Body of pancreas (tissue), 4 donors: ENCODE results near the gene MFRP. TPM values are rescaled to one million over a fixed set of nuclear protein-coding genes. Genes with fewer than 3 reads are reported as not detected.
A peak's percentile ranks its signal among the peaks of the same experiment; 100 is the strongest.

Source experiments
- ATAC-seq: fragments of 150-250 bp; one replicate; pipeline ENCODE4 v1.9.1; 2016
- DNase-seq, 4 donors: peaks; one replicate each; pipeline ENCODE4 v3.0.0-alpha.2; 2019
- H3K27ac ChIP-seq, 4 donors: fragments of 200-600 bp; sonication (generic); 1 replicate in 3 of 4; 2 replicates in 1 of 4; pipeline versions ENCODE4 v1.5.1 to v1.6.1; 2016 to 2019; ENCODE audit warnings: mild to moderate bottlenecking in 1 of 4, mixed read lengths in 1 of 4, moderate library complexity in 1 of 4
- H3K27me3 ChIP-seq, 2 donors: fragments of 200-600 bp; sonication (generic); one replicate each; pipeline ENCODE4 v1.6.0; 2016; ENCODE audit warnings: mild to moderate bottlenecking in 1 of 2
- H3K36me3 ChIP-seq, 2 donors: fragments of 200-600 bp; sonication (generic); replicated peaks in 1 of 2; 2 replicates each; pipeline ENCODE4 v1.5.1; 2016; ENCODE audit warnings: low read depth in 2 of 2; ENCODE audit not compliant: insufficient read depth in 1 of 2
- H3K4me1 ChIP-seq: fragments of 200-600 bp; sonication (generic); one replicate; pipeline ENCODE4 v1.6.0; 2016
- H3K4me3 ChIP-seq, 2 donors: fragments of 200-600 bp; sonication (generic); 1 replicate in 1 of 2; 2 replicates in 1 of 2; pipeline ENCODE4 v1.5.1; 2016 to 2019
- H3K9me3 ChIP-seq, 3 donors: fragments of 200-600 bp; sonication (generic); 1 replicate in 2 of 3; 2 replicates in 1 of 3; pipeline ENCODE4 v1.5.1; 2016
- POLR2A ChIP-seq, 3 donors: fragments of 450-650 bp; IDR thresholded peaks; one replicate each; pipeline ENCODE4 v1.6.1; 2016; ENCODE audit warnings: antibody characterized with exemption in 3 of 3, mild to moderate bottlenecking in 2 of 3
- WGBS, 2 donors: methylation state at CpG; one replicate each; pipeline ENCODE4 v1.1.5; 2017; 5-methylcytosine and 5-hydroxymethylcytosine counted together
- intact Hi-C: fragments of 100-400 bp; cut with DNase I; formaldehyde crosslinking; loops from one replicate; pipeline ENCODE4 v1.15.1; 2023
- total RNA-seq, 2 donors: library from RNA; depleted of rRNA; stranded (reverse); fragments of >200 nt; gene quantifications; one replicate each; pipeline ENCODE4 v1.1.0, GENCODE V29; 2016
- TF ChIP-seq, protein P1 (sequence below), 7 experiments: fragments of 450-650 bp in 4 of 7; fragments of 200-600 bp in 3 of 7; sonication (generic) in 3 of 7; IDR thresholded peaks; one replicate each; pipeline ENCODE4 v1.5.1; 2016 to 2019; ENCODE audit warnings: antibody characterized with exemption in 7 of 7

Gene MFRP
- total RNA-seq, 2 donors from 2014 or later, result 0.52 TPM; not detected in 1

DNA sequence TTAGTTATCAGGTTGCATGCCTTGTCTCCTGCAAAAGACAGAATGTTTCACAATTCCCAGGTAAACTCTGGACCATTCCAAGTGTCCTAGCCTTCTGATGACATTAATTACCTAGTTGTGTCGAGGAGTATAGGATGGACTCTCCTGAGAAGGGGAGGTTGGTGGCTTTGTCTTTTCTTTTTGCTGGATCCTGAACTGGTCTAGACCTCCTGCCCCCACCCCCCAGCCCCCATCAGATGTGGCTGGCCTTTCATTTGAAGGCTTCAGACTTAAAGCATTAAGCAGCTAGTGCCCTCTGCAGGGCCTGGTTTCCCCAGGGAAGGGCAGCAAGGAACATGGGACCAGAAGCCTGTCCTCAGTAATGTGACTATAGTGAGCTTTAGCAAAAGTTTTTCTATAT, 39.3 kb downstream of the MFRP start:
- 30 to 67% methylated on average over 1 of the region's 1 CpG for WGBS, 2 donors
- Histone ChIP-seq H3K4me1 (no peaks in the 10 kb centered on the region), H3K9me3 (no peaks in the 10 kb centered on the region), H3K36me3 (no peaks in the 10 kb centered on the region), H3K4me3 (no peak overlapping the region), H3K27me3 (no peaks in the 10 kb centered on the region), H3K27ac (no peak overlapping the region)
- TF ChIP-seq, protein P1, sequence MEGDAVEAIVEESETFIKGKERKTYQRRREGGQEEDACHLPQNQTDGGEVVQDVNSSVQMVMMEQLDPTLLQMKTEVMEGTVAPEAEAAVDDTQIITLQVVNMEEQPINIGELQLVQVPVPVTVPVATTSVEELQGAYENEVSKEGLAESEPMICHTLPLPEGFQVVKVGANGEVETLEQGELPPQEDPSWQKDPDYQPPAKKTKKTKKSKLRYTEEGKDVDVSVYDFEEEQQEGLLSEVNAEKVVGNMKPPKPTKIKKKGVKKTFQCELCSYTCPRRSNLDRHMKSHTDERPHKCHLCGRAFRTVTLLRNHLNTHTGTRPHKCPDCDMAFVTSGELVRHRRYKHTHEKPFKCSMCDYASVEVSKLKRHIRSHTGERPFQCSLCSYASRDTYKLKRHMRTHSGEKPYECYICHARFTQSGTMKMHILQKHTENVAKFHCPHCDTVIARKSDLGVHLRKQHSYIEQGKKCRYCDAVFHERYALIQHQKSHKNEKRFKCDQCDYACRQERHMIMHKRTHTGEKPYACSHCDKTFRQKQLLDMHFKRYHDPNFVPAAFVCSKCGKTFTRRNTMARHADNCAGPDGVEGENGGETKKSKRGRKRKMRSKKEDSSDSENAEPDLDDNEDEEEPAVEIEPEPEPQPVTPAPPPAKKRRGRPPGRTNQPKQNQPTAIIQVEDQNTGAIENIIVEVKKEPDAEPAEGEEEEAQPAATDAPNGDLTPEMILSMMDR (IDR thresholded peaks at IDR 0.05), result no peak
- no peak for TF ChIP-seq POLR2A (IDR thresholded peaks at IDR 0.05)
- ATAC-seq (no peak), DNase-seq (no peak)
- intact Hi-C loops, result no loop called here

DNA sequence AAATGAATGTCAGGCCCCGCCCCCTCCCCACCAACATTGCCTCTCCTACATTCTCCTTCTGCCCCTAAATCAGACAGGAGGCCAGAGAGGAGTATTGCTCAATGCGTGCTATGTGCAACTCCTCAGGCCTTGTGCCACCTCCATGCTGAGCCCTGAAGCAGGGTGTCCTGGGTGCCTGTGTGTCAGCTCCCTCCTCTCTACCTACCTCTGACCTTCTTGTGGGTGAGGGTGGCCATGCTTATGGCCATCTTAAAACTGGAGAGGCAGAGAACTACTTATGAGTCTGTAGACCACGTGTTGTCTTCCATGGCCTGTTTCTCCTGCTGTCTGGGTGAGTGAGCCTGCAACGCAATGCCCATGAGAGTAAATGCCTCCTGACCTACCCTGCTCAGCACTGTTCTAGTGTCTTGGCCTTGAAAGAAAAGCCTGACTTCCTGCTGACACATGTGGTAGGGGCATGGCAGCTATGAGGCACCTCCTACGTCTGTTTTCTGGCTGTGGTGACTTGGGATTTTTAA, 40.1 kb downstream of the MFRP start:
- Histone ChIP-seq H3K36me3 (no peaks in the 10 kb centered on the region), H3K4me3 (no peak overlapping the region), H3K27ac (no peak overlapping the region), H3K27me3 (no peaks in the 10 kb centered on the region), H3K4me1 (no peaks in the 10 kb centered on the region), H3K9me3 (no peaks in the 10 kb centered on the region)
- TF ChIP-seq POLR2A (IDR thresholded peaks at IDR 0.05), result no peak
- TF ChIP-seq, protein P1 (IDR thresholded peaks at IDR 0.05), result no peak
- peak in 1 of 4 donors; percentile 13 for DNase-seq
- ATAC-seq, result peak; percentile 40
- intact Hi-C loops, result no loop called here
- WGBS, 2 donors, result 69 to 78% methylated on average over 5 of the region's 5 CpGs

DNA sequence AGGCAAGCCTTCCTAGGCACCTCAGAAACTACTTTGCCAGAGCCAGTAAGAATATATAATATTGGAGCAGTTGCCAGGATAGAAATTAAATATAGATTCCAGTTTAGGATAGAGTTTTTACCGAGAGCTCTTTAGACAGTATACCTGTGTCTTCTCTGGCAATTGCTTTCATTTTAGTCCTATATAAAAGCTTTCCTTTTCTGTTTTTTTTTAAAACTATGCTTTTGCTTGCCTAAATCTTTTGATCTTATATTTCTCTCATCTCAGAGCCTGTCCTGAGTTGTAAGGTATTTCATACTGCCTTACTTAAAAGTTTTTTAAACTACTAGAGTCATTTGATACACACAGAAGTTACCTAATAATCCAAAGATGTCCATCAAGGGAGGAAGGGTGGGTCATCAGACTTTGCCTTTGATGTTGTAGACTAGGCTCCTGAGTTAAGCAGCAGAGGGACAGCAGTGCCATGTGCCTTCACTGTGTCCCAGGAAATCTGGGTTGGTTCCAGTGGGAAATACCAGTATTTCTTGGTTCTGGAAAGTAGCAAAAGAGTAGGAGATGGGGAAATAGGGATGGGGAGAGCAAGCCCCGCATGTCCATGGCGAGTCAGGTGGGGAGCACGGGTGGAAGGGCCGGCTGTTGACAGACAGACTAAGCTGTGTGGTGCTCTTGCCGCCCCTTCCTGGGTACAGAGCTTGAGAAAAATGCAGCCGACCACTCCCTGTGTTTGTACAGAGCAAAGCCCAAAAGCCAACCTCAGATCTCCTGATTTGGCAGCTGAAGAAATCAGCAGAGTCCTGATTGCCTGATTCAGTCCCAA, 40.7 kb downstream of the MFRP start:
- no peak for ATAC-seq
- H3K27ac ChIP-seq, result no peak overlapping the region

GRCh38 chr11:119303227-119303718, 43.2 kb downstream of the MFRP start:
- no peak for ATAC-seq
- intact Hi-C loops, result no loop called here
- peaks cover 0 to 2% of the 10 kb centered on the region in 2 donors for H3K36me3 ChIP-seq
- no peaks in the 10 kb centered on the region for H3K27me3 ChIP-seq
- WGBS, 2 donors, result 88 to 90% methylated on average over 5 of the region's 5 CpGs
- no peaks in the 10 kb centered on the region for H3K9me3 ChIP-seq
- DNase-seq, result no peak
- H3K4me3 ChIP-seq, result no peak overlapping the region
- TF ChIP-seq, protein P1 (IDR thresholded peaks at IDR 0.05), result no peak
- no peak for TF ChIP-seq POLR2A (IDR thresholded peaks at IDR 0.05)
- no peak overlapping the region for H3K27ac ChIP-seq
- H3K4me1 ChIP-seq, result peaks cover 2% of the 10 kb centered on the region

More for the DNA sequence above, 40.7 kb downstream of the MFRP start:
- Histone ChIP-seq H3K9me3 (no peaks in the 10 kb centered on the region), H3K4me3 (no peak overlapping the region), H3K36me3 (no peaks in the 10 kb centered on the region), H3K27me3 (no peaks in the 10 kb centered on the region), H3K4me1 (no peaks in the 10 kb centered on the region)
- no peak for DNase-seq
- 90 to 94% methylated on average over 7 of the region's 7 CpGs for WGBS, 2 donors
- TF ChIP-seq, protein P1 (IDR thresholded peaks at IDR 0.05), result no peak
- no peak for TF ChIP-seq POLR2A (IDR thresholded peaks at IDR 0.05)
- intact Hi-C loops, result no loop called here
